HCT116 (cell line): ENCODE data around the gene GSTO1.

Source experiments
- EZH2 ChIP-seq: fragments of 200-600 bp; sonication (generic); IDR thresholded peaks from 2 replicates; pipeline ENCODE4 v1.6.1; 2017; ENCODE audit warnings: antibody characterized with exemption, mixed run types
- EZH2phosphoT487 ChIP-seq: fragments of 200-600 bp; IDR thresholded peaks from 2 replicates; pipeline ENCODE4 v1.6.1; 2018; ENCODE audit warnings: antibody characterized with exemption, borderline replicate concordance
- JUND ChIP-seq: IDR thresholded peaks from 2 replicates; pipeline ENCODE4 v1.6.1; 2012
- POLR2A ChIP-seq: IDR thresholded peaks from 2 replicates; pipeline ENCODE4 v1.7.0; 2011; ENCODE audit warnings: borderline replicate concordance; ENCODE audit not compliant: insufficient read depth, insufficient read length; ENCODE audit errors: extremely low read depth
- POLR2AphosphoS5 ChIP-seq: IDR thresholded peaks from 2 replicates; pipeline ENCODE4 v1.6.1; 2011; ENCODE audit warnings: mild to moderate bottlenecking, low read depth, low read length, moderate library complexity
- SIN3A ChIP-seq: IDR thresholded peaks from 2 replicates; pipeline ENCODE4 v1.6.1; 2012; ENCODE audit warnings: low read depth
- SP1 ChIP-seq: IDR thresholded peaks from 2 replicates; pipeline ENCODE4 v1.6.1; 2012; ENCODE audit warnings: low read depth
- SRF ChIP-seq: IDR thresholded peaks from 2 replicates; pipeline ENCODE4 v1.6.1; 2012; ENCODE audit warnings: low read depth
- YY1 ChIP-seq: IDR thresholded peaks from 2 replicates; pipeline ENCODE4 v1.6.1; 2011; ENCODE audit warnings: low read length, low read depth, moderate library complexity, mild to moderate bottlenecking; ENCODE audit not compliant: insufficient replicate concordance; ENCODE audit errors: extremely low read depth
- ZBTB33 ChIP-seq: IDR thresholded peaks from 2 replicates; pipeline ENCODE4 v1.6.1; 2011; ENCODE audit warnings: mild to moderate bottlenecking, low read length, moderate library complexity; ENCODE audit not compliant: insufficient replicate concordance; ENCODE audit errors: extremely low read depth
- ZNF274 ChIP-seq: fragments of 200-500 bp; sonication (Bioruptor generic); IDR thresholded peaks from 2 replicates; pipeline ENCODE4 v1.6.1; 2014; ENCODE audit warnings: mild to moderate bottlenecking, low read depth, low read length, inconsistent platforms
- TF ChIP-seq, protein P1 (sequence below), 3 experiments: fragments of 200-600 bp in 1 of 3; sonication (generic) in 1 of 3; IDR thresholded peaks in 2 of 3; conservative IDR thresholded peaks in 1 of 3; 2 replicates each; pipeline ENCODE4 v1.5.1; 2012 to 2017; ENCODE audit warnings: low read depth in 2 of 3, low read length in 2 of 3, antibody characterized with exemption in 1 of 3, borderline replicate concordance in 1 of 3, control low read depth in 1 of 3, mild to moderate bottlenecking in 1 of 3, mixed read lengths in 1 of 3, mixed run types in 1 of 3, moderate library complexity in 1 of 3; ENCODE audit not compliant: insufficient read depth in 1 of 3

DNA sequence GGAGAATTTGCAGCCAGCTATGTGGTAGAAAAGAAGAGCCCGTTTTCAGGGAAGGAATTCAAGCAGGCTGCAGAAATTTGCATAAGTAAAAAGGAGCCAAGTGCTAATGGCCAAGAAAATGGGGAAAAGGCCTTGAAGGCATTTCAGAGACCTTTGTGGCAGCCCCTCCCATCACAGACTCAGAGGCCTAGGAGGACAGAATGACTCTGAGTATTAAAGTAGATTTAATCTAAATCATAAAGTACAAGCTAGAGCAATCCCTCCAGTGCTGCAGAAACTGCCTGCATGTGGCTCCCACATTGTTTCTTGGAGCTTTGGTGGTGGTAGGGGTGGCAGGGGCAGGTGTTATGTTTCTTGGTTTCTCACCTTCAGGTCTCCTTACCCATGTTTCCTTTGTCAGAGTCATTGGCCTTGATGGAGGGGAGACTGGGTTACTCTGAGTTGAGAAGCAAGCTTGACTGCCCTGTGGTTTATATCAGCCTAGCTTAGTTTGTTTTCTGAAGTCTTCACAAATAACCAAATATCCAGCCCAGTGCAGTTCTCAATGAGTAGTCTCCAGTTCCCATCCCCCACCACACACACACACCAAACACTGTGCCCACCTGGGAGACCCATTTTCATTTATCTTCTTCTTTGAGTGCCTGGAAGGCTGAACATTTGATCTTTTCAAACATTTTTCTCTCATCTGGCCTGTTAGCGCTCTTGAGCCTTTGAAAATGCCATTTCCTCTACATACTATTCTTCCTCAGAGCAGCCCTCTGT is 49.1 kb downstream of the GSTO1 start:
- TF ChIP-seq, protein P1, sequence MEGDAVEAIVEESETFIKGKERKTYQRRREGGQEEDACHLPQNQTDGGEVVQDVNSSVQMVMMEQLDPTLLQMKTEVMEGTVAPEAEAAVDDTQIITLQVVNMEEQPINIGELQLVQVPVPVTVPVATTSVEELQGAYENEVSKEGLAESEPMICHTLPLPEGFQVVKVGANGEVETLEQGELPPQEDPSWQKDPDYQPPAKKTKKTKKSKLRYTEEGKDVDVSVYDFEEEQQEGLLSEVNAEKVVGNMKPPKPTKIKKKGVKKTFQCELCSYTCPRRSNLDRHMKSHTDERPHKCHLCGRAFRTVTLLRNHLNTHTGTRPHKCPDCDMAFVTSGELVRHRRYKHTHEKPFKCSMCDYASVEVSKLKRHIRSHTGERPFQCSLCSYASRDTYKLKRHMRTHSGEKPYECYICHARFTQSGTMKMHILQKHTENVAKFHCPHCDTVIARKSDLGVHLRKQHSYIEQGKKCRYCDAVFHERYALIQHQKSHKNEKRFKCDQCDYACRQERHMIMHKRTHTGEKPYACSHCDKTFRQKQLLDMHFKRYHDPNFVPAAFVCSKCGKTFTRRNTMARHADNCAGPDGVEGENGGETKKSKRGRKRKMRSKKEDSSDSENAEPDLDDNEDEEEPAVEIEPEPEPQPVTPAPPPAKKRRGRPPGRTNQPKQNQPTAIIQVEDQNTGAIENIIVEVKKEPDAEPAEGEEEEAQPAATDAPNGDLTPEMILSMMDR (IDR thresholded peaks at IDR 0.05 in 2 of 3, conservative IDR thresholded peaks at IDR 0.05 in 1 of 3; ENCODE audit: borderline replicate concordance in 1 of 3, insufficient read depth in 1 of 3, low read depth in 2 of 3, low read length in 2 of 3) = no peak
- TF ChIP-seq EZH2 = no peak
- no peak for TF ChIP-seq ZNF274
- no peak for TF ChIP-seq SRF
- TF ChIP-seq POLR2A = no peak
- TF ChIP-seq EZH2phosphoT487 = no peak
- no peak for TF ChIP-seq ZBTB33
- no peak for TF ChIP-seq SP1
- no peak for TF ChIP-seq POLR2AphosphoS5
- no peak for TF ChIP-seq SIN3A
- no peak for TF ChIP-seq JUND
- no peak for TF ChIP-seq YY1
